Ovary (tissue), 9 donors: Measurements from ENCODE around the gene PSD2. TPM values are rescaled to one million over a fixed set of nuclear protein-coding genes. Genes with fewer than 3 reads are reported as not detected.

Experiments
- DNase-seq, 5 donors: peaks; one replicate each; pipeline ENCODE4 v3.0.0-alpha.2; 2019 to 2020
- H3K27ac ChIP-seq, 2 donors: fragments of 200-600 bp; one replicate each; pipeline versions ENCODE4 v1.5.1 to v1.8.0; 2019 to 2022
- H3K27me3 ChIP-seq: fragments of 200-600 bp; one replicate; pipeline ENCODE4 v1.8.0; 2022
- H3K36me3 ChIP-seq: fragments of 200-600 bp; sonication (generic); one replicate; pipeline ENCODE4 v1.5.1; 2019
- H3K4me1 ChIP-seq: one replicate; pipeline ENCODE4 v1.8.1; 2013; ENCODE audit warnings: mild to moderate bottlenecking, moderate library complexity; ENCODE audit not compliant: insufficient read depth
- H3K4me3 ChIP-seq: fragments of 200-600 bp; sonication (generic); one replicate; pipeline ENCODE4 v1.5.1; 2017
- H3K9me3 ChIP-seq, 2 donors: fragments of 200-600 bp in 1 of 2; sonication (generic) in 1 of 2; one replicate each; pipeline versions ENCODE4 v1.5.1 to v1.8.1; 2013 to 2019; ENCODE audit warnings: mild to moderate bottlenecking in 1 of 2, moderate library complexity in 1 of 2
- CTCF ChIP-seq, 3 donors: fragments of 450-650 bp in 2 of 3; fragments of 200-600 bp in 1 of 3; IDR thresholded peaks; one replicate each; pipeline versions ENCODE4 v1.5.1 to v1.8.0; 2016 to 2022; ENCODE audit warnings: antibody characterized with exemption in 3 of 3, mild to moderate bottlenecking in 1 of 3
- EP300 ChIP-seq: sonication (generic); formaldehyde crosslinking; IDR thresholded peaks from one replicate; pipeline ENCODE4 v1.6.1; 2017; ENCODE audit warnings: antibody characterized with exemption
- POLR2A ChIP-seq: fragments of 450-650 bp; IDR thresholded peaks from one replicate; pipeline ENCODE4 v1.6.1; 2017; ENCODE audit warnings: antibody characterized with exemption, mild to moderate bottlenecking, moderate library complexity
- WGBS, 3 donors: extraction: QIAGEN DNeasy Blood & Tissue Kit in 1 of 3; methylation state at CpG; one replicate each; pipeline versions ENCODE4 v1.1.5 to v1.1.7; 2013 to 2017; 5-methylcytosine and 5-hydroxymethylcytosine counted together
- intact Hi-C, 4 donors: fragments of 100-400 bp; cut with DNase I; formaldehyde crosslinking; loops; one replicate each; pipeline versions ENCODE4 v1.11.0 to v1.15.1; 2022 to 2023
- polyA plus RNA-seq, 2 donors: library from polyadenylated mRNA; stranded (reverse); fragments of 200-250 nt in 1 of 2; fragments of 350-450 nt in 1 of 2; fragmentation: Illumina TruSeq in 1 of 2; extraction: RNeasy Lipid Tissue Mini Kit (QIAGEN cat#74804) in 1 of 2; gene quantifications; one replicate each; pipeline ENCODE4 v1.2.3, GENCODE V29; 2013 to 2014
- total RNA-seq, 7 donors: library from RNA; depleted of rRNA in 2 of 7; stranded (reverse); fragments of >200 nt in 2 of 7; fragmentation: NEBNext Ultra II Directional in 3 of 7; extraction: Animal tissue kit (Norgen Biotek cat#: 25700) in 3 of 7; gene quantifications; one replicate each; pipeline versions ENCODE4 v1.1.0 to v1.2.4, GENCODE V29; 2016 to 2023
- donor health status: DM: no; HTN: no; CAD: no; lungs with moderate emphysema.
- donor health status: DM: no; HTN: no; CAD: no.
- donor health status: Bipolar disorder and iron deficiency.
- donor health status: DM: yes; HTN: yes; CAD: no.
- donor health status: DM: no; HTN: no; CAD: no.
- donor health status: DM: yes; HTN: yes; CAD: no.

PSD2 gene
- total and polyA plus RNA-seq, 9 donors = 0.05 to 0.37 (median 0.12) TPM; not detected in 2

DNA sequence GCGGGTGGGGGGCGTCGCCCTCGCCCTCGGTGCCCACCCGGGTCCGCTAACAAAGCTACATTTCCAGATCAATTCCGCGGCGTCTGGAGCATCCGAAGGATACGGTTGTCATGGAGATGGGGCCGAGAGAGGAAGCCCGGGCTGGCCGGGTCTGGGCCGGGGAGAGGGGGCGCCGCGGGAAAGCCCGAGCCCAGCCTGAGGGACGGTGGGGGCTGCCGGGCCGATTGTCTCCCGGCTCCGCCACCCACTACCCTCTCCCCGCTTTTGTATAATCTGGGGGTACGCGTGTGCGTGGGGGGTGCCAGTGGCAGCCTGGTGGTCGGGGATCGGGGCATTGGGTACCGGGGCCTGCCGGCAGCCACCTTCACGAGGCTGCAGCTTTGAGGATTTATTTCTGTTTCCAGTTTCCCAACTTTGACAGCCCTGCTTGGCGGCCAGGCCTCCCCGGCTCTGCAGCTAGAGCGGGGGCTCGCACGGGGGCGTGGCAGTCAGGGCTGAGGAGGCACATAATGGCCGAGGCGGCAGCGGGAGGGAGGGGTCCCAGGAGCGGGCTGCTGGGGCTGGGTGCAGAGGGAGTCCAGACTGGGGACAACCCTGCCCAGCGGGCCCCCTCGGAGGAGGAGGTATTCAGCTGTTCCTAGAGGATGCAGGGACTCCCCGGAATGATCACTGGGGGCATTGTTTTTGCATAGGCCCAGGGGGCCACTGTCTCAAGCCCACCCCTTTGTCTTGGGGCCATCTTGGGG is 626 bp downstream of the PSD2 start:
- Histone ChIP-seq H3K27me3 (no peaks in the 10 kb centered on the region), H3K4me1 (no peaks in the 10 kb centered on the region), H3K4me3 (no peak overlapping the region), H3K36me3 (no peaks in the 10 kb centered on the region), H3K9me3 (no peaks in the 10 kb centered on the region), H3K27ac (no peak overlapping the region)
- intact Hi-C loops = loop anchor here in 3 of 4 donors (5.0 to 10.0 kb wide), 3 partner anchors 49 to 59 kb away; no protein-coding TSS in a partner anchor
- peak in 1 of 5 donors; percentile 45 for DNase-seq
- no peak for TF ChIP-seq EP300
- TF ChIP-seq CTCF (IDR thresholded peaks at IDR 0.05) = no peak
- no peak for TF ChIP-seq POLR2A
- WGBS, 3 donors = 3 to 4% (median 4%) methylated on average over 36 to 47 of the region's 47 CpGs

GRCh38 chr5:139797335-139797734 is 1.7 kb downstream of the PSD2 start:
- no peak for DNase-seq
- intact Hi-C loops = loop anchor here in 3 of 4 donors (5.0 to 10.0 kb wide), 3 partner anchors 47 to 57 kb away; no protein-coding TSS in a partner anchor
- Histone ChIP-seq H3K4me1 (no peaks in the 10 kb centered on the region), H3K9me3 (no peaks in the 10 kb centered on the region), H3K27me3 (no peaks in the 10 kb centered on the region), H3K36me3 (no peaks in the 10 kb centered on the region), H3K27ac (no peak overlapping the region), H3K4me3 (no peak overlapping the region)
- TF ChIP-seq POLR2A (no peak), CTCF (IDR thresholded peaks at IDR 0.05) (no peak), EP300 (no peak)
- 64 to 73% (median 72%) methylated on average over 3 of the region's 3 CpGs for WGBS, 3 donors

DNA sequence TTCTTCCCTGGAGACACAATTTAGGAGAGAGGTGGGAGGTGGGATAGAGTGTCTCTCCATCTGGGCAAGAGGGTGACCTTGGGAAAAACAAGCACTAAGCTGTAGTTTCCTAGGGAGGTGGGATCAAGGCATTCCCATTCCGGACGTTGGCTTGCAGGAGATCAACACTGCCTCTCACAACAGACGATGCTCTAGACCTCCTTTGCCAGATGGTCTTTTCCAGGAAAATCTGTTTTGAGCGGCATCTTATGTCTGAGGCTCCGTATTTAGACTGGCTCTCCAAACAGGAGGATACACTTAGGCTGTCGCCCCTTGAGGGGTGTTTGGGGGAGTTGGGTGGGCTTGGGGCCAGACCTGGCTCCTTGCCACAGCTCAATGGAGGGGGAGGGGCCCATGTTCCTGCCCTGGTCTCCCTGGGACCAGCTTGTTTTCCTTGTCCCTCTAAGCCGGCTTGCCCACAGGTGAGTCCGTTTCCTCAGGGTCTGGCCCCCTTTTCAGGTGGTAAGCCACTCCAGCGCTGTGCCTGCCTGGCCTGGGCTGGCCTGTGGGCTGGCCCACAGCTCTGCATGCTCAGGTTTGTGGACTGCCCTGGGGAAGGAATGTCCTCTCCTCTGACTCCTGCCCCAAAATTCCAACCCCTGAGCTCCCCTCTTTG is 2.4 kb downstream of the PSD2 start:
- no peaks in the 10 kb centered on the region for H3K27me3 ChIP-seq
- TF ChIP-seq EP300 = no peak
- no peak for TF ChIP-seq POLR2A
- TF ChIP-seq CTCF (IDR thresholded peaks at IDR 0.05) = no peak
- no peaks in the 10 kb centered on the region for H3K4me1 ChIP-seq
- intact Hi-C loops = loop anchor here in 3 of 4 donors (5.0 to 10.0 kb wide), 3 partner anchors 47 to 57 kb away; no protein-coding TSS in a partner anchor
- no peak overlapping the region for H3K4me3 ChIP-seq
- WGBS, 3 donors = 28 to 40% (median 30%) methylated on average over 9 of the region's 9 CpGs
- no peaks in the 10 kb centered on the region for H3K9me3 ChIP-seq
- no peak overlapping the region for H3K27ac ChIP-seq
- no peaks in the 10 kb centered on the region for H3K36me3 ChIP-seq
- no peak for DNase-seq

- H3K9me3 ChIP-seq = no peaks in the 10 kb centered on the region
- no peak for DNase-seq
- no peaks in the 10 kb centered on the region for H3K36me3 ChIP-seq
- TF ChIP-seq EP300 (no peak), CTCF (IDR thresholded peaks at IDR 0.05) (no peak), POLR2A (no peak)
- no peaks in the 10 kb centered on the region for H3K4me1 ChIP-seq
- H3K27me3 ChIP-seq = no peaks in the 10 kb centered on the region
- 72 to 80% (median 74%) methylated on average over 2 of the region's 2 CpGs for WGBS, 3 donors
- H3K4me3 ChIP-seq = no peak overlapping the region
- intact Hi-C loops = loop anchor here in 3 of 4 donors (5.0 to 10.0 kb wide), 3 partner anchors 46 to 56 kb away; no protein-coding TSS in a partner anchor
- no peak overlapping the region for H3K27ac ChIP-seq
These were observed 3.3 kb downstream of the PSD2 start for GRCh38 chr5:139798883-139799282.
